ENCODE data around the gene CHAF1B. TPM values are rescaled to one million over a fixed set of nuclear protein-coding genes. Genes with fewer than 3 reads are reported as not detected.
"Not testable (repeated sequence)": the region's sequence is repeated elsewhere in the genome, so short reads cannot be mapped to it uniquely, and the experiment has no call there.

CHAF1B gene
- polyA plus RNA-seq (ENCODE audit: insufficient read length in 12 of 12), result 1 to 10 TPM in 11 of 12 donors, not detected in 1; 3.1 to 8.8 (median 4.5) TPM
- long read RNA-seq, donor 1, result 0 reads
- long read RNA-seq, donor 2, full-length matches to known transcripts, result 2 of 2 reads
- long read RNA-seq, donor 2, partial matches to known transcripts, result 0 of 2 reads
- long read RNA-seq, donor 2, other reads (novel, unspliced or antisense), result 0 of 2 reads
- long read RNA-seq, donor 3, result 0 reads
- long read RNA-seq, donor 4, result 0 reads
- long read RNA-seq, donor 5, result 0 reads
- long read RNA-seq, donor 6, result 0 reads
- long read RNA-seq, donor 7, full-length matches to known transcripts, result 1 of 1 reads
- long read RNA-seq, donor 7, partial matches to known transcripts, result 0 of 1 reads
- long read RNA-seq, donor 7, other reads (novel, unspliced or antisense), result 0 of 1 reads
- long read RNA-seq, donor 8, result 0 reads
- long read RNA-seq, donor 9, full-length matches to known transcripts, result 1 of 1 reads
- long read RNA-seq, donor 9, partial matches to known transcripts, result 0 of 1 reads
- long read RNA-seq, donor 9, other reads (novel, unspliced or antisense), result 0 of 1 reads
- long read RNA-seq, donor 10, full-length matches to known transcripts, result 2 of 2 reads
- long read RNA-seq, donor 10, partial matches to known transcripts, result 0 of 2 reads
- long read RNA-seq, donor 10, other reads (novel, unspliced or antisense), result 0 of 2 reads
- long read RNA-seq, donor 11, full-length matches to known transcripts, result 1 of 1 reads
- long read RNA-seq, donor 11, partial matches to known transcripts, result 0 of 1 reads
- long read RNA-seq, donor 11, other reads (novel, unspliced or antisense), result 0 of 1 reads

- DNase-seq, result peak; percentile 71
These were observed at the start of gene CHAF1B for GRCh38 chr21:36385233-36386030. Gene CHAF1B, plus strand, starts transcription at chr21:36385392. Its CDS starts 745 bp downstream, at chr21:36386137.

- DNase-seq, result no peak
These were observed 48.1 kb upstream of the CHAF1B start for GRCh38 chr21:36337099-36337509.

- no peak for DNase-seq
These were observed 46.2 kb upstream of the CHAF1B start for GRCh38 chr21:36338975-36339374.

- not testable (repeated sequence) for DNase-seq
These were observed 42.6 kb upstream of the CHAF1B start for GRCh38 chr21:36342581-36342980.

- no peak for DNase-seq
These were observed 40.3 kb upstream of the CHAF1B start for GRCh38 chr21:36344931-36345330.

- DNase-seq, result no peak
These were observed 37.8 kb upstream of the CHAF1B start for GRCh38 chr21:36347278-36347961.

- no peak for DNase-seq
These were observed 37.2 kb upstream of the CHAF1B start for GRCh38 chr21:36347962-36348328.

- no peak for DNase-seq
These were observed 35.9 kb upstream of the CHAF1B start for GRCh38 chr21:36349315-36349714.

GRCh38 chr21:36350282-36350910 lies 34.8 kb upstream of the CHAF1B start:
- no peak for DNase-seq

- DNase-seq, result no peak
These were observed 30.1 kb upstream of the CHAF1B start for GRCh38 chr21:36354918-36355680.

- no peak for DNase-seq
These were observed 29.3 kb upstream of the CHAF1B start for GRCh38 chr21:36355868-36356267.

GRCh38 chr21:36359185-36359584 lies 26.0 kb upstream of the CHAF1B start:
- no peak for DNase-seq

- no peak for DNase-seq
These were observed 16.0 kb upstream of the CHAF1B start for GRCh38 chr21:36369064-36369685.

GRCh38 chr21:36375994-36376393 lies 9.2 kb upstream of the CHAF1B start:
- DNase-seq, result no peak

GRCh38 chr21:36377391-36377842 lies 7.8 kb upstream of the CHAF1B start:
- DNase-seq, result no peak

GRCh38 chr21:36379251-36379650 lies 5.9 kb upstream of the CHAF1B start:
- no peak for DNase-seq

GRCh38 chr21:36381841-36382589 lies 3.2 kb upstream of the CHAF1B start:
- no peak for DNase-seq

GRCh38 chr21:36382722-36383121 lies 2.5 kb upstream of the CHAF1B start:
- DNase-seq, result not testable (repeated sequence)

GRCh38 chr21:36384885-36385232 lies 333 bp upstream of the CHAF1B start:
- no peak for DNase-seq

All from muscle of arm (tissue), 14 donors.